COLO668 (cell line): ENCODE results near the gene RAVER2.

ENCODE experiments used
- DNase-seq: peaks from one replicate; lab custom pipeline; 2025; ENCODE audit not compliant: unreplicated experiment; lab: John Stamatoyannopoulos, UW

RAVER2 gene

GRCh38 chr1:64875101-64875500 is 130.2 kb downstream of the RAVER2 start:
- DNase-seq: no peak

DNA sequence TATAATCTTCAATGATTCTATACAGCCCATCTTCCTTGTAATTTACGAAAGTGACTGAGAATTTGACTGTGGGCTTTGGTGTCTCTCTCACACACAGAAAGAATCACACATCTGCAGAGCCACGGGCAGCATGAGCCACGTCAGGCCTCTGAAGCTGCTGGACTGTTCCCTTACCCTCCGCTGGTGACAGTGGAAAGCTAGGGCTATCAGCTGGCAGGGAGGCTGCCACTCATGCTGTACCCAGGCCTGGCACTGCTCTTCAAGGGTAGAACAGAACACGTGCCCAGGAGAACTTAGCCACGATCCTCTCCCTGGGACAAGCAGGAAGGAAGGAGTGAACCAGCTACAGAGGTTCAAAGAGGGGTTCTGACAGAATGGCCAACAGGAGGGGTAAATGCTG is 130.7 kb downstream of the RAVER2 start:
- DNase-seq: no peak

DNA sequence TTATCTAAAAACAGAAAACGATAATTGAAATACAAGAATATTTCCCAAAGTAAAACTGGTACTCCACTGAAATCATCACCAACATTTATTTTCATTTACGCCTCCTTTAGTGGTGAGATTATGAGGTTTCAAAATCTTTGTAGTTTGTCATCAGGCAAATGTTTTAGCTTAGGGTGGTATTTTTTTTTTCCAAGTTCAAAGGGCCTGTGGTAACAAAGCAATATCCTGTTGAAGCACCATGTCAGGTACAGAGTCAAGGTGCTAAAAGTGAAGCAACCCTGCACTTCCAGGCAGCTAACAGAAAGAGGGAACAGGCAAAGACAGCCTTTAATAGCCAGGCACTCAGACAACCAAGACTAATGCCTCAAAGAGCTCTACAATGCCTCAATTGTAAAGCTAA is 132.3 kb downstream of the RAVER2 start:
- DNase-seq: no peak

- DNase-seq: no peak
Observed at GRCh38 chr1:64877598-64877997, 132.7 kb downstream of the RAVER2 start.

DNA sequence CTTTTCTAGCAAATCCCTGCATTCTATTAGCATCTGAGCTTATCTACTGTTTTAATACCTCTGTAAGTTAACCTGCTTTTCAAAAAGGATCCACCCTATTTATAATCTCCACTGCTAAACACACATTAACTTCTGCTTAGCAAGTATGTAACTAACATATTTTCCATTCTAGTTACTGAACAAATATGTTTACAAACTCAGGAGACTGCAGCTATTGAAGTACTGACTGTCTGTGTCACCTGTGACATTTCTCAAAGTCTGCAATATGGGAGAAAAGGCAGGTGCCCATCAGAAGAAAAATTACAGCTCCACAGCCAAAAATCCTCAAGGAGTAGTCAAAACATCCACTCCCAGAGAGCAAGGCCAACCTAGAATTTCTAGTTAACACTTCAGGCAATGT is 133.2 kb downstream of the RAVER2 start:
- DNase-seq: no peak

DNA sequence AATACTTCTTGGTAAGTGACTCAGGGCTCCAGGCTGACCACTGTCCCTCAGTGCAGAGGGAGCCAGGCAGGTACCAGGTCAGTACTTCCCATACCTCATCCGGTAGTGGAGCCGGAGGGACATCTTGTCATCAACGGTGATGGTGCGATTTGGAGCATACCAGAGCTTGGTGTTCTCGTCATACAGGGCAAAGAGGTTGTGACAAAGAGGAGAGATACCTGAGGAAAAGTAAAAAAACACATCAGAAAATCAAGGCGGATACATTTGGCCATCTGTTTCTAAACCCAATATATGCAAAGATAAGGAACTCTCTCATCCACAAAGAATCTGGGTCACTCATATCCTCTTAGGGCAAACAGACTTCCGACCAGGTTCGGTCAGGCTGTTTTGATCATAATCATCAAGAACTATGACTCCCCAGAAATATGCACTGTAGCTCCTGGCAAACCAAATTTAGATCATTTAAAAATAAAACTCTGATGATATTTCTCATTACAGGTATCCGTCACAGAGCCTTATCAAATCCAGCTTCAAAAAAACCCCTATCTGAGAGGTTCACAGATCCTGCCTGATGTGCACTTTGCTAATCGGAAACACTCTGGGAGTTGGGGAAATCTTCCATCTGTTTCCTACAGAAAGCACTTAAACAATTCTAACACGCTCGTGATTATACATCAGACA is 134.2 kb downstream of the RAVER2 start:
- no peak for DNase-seq

- DNase-seq: no peak
Observed at GRCh38 chr1:64880449-64880848, 135.6 kb downstream of the RAVER2 start.

DNA sequence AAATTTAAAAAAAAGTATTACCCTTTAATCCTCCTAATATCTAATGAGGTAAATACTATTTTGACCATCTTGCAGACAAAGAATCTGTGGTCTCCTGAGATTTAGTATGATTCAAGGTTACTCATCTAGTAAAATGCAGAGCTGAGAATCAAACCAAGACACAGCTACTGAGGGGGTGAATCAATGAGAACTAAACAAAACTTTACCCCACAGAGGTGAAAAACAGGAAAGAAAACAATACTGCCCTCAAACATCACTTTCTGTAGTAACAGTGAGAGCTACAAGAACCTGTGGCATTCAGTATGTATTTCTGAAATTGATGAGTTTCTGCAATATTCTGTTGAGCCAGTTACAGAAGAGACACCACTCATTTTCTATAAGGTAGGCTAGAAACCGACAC is 136.4 kb downstream of the RAVER2 start:
- no peak for DNase-seq
